Measurements from ENCODE around the gene VTI1A.

- TF ChIP-seq POLR2A (IDR thresholded peaks at IDR 0.05), result no peak
- TF ChIP-seq, protein P1, sequence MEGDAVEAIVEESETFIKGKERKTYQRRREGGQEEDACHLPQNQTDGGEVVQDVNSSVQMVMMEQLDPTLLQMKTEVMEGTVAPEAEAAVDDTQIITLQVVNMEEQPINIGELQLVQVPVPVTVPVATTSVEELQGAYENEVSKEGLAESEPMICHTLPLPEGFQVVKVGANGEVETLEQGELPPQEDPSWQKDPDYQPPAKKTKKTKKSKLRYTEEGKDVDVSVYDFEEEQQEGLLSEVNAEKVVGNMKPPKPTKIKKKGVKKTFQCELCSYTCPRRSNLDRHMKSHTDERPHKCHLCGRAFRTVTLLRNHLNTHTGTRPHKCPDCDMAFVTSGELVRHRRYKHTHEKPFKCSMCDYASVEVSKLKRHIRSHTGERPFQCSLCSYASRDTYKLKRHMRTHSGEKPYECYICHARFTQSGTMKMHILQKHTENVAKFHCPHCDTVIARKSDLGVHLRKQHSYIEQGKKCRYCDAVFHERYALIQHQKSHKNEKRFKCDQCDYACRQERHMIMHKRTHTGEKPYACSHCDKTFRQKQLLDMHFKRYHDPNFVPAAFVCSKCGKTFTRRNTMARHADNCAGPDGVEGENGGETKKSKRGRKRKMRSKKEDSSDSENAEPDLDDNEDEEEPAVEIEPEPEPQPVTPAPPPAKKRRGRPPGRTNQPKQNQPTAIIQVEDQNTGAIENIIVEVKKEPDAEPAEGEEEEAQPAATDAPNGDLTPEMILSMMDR (IDR thresholded peaks at IDR 0.05), result no peak
These were observed 73.9 kb downstream of the VTI1A start for GRCh38 chr10:112520914-112521313.
